Activated naive CD8-positive, alpha-beta T cell treated with anti-CD3 and anti-CD28 coated beads, Interleukin-2, amount 50 U/mL, for 24 hours (primary cell): Measurements from ENCODE around the gene DLGAP4.
A peak's percentile ranks its signal among the peaks of the same experiment; 100 is the strongest.

Experiments used
- ATAC-seq: fragments of 150-1000 bp; cut with Tn5 transposase; one replicate; pipeline ENCODE4 v1.10.0; 2021
- DNase-seq: peaks from one replicate; pipeline ENCODE4 v3.0.0; 2021
- H3K27ac Mint-ChIP-seq: one replicate; pipeline ENCODE4 v1.8.0; 2021; ENCODE audit warnings: mild to moderate bottlenecking, mixed read lengths
- H3K27me3 Mint-ChIP-seq: one replicate; pipeline ENCODE4 v1.8.0; 2021; ENCODE audit warnings: mixed read lengths
- H3K36me3 Mint-ChIP-seq: one replicate; pipeline ENCODE4 v1.8.0; 2021; ENCODE audit warnings: low read depth, mixed read lengths
- H3K4me1 Mint-ChIP-seq: one replicate; pipeline ENCODE4 v1.8.0; 2021; ENCODE audit warnings: mixed read lengths
- H3K4me3 Mint-ChIP-seq: one replicate; pipeline ENCODE4 v1.8.0; 2021; ENCODE audit warnings: mild to moderate bottlenecking, moderate library complexity, mixed read lengths
- H3K9me3 Mint-ChIP-seq: one replicate; pipeline ENCODE4 v1.8.0; 2021; ENCODE audit warnings: mixed read lengths

DLGAP4 gene

DNA sequence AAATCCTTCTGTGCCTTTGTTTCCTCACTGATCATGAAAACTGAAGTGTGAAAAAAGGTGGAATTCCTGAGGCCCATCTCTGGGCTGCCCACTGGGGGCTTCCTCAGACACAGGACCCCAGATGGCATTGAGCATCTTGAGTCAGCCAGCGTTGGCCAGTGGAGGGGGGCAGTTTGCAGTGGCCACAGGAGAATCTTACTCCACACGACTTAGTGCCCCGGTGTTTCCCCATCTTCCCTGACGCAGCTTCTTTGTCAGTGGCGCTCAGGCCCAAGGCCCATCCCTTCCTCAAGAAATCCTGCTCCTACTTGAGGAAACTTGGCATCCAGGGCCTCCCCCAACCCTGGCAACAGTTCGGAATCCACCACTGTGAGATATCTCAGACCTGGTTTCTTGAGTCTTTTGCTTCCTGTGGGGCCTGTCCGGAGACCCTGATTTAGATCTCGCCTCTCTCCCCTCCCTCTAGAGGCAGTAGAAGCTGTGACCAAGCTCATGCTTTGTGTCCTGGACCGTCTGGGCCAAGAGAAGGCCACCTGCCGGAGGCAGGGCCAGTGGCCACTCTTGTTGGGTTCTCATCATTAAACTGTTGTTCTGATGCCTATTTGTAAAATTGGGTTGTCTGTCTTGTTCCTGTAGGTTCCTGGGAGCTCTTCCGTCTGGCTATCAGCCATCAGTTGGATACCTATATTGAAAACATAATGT lies 20.2 kb upstream of the DLGAP4 start:
- Mint-ChIP-seq H3K36me3 (no peaks in the 10 kb centered on the region), H3K4me1 (no peaks in the 10 kb centered on the region), H3K9me3 (no peaks in the 10 kb centered on the region)

DNA sequence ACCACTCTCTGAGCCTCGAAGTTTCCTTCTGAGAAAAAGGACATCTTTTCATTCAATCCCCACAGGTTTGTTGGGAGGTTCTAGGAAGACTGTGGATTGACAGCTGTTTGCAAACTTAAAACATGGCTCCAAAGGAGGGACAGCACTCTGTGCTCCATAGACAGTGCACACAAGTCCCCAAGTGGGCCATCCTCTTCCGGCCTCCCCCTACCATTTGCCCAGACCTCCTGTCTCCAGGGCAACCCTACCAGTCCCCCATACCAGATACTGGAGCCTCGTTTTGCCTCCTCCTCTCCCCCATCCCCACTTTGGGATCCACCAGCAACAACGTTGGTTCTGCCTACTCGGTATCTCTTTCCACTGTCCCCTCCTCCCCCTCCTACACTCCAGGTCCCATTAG lies 8.5 kb upstream of the DLGAP4 start:
- H3K27ac Mint-ChIP-seq: no peak overlapping the region
- no peak for DNase-seq
- H3K27me3 Mint-ChIP-seq: peaks cover 61% of the 10 kb centered on the region
- H3K9me3 Mint-ChIP-seq: no peaks in the 10 kb centered on the region
- ATAC-seq: no peak
- H3K4me3 Mint-ChIP-seq: no peak overlapping the region
- no peaks in the 10 kb centered on the region for H3K4me1 Mint-ChIP-seq
- no peaks in the 10 kb centered on the region for H3K36me3 Mint-ChIP-seq

More for the DNA sequence above, 20.2 kb upstream of the DLGAP4 start:
- Mint-ChIP-seq H3K27ac (no peak overlapping the region), H3K4me3 (no peak overlapping the region), H3K27me3 (peaks cover 17% of the 10 kb centered on the region)
- no peak for ATAC-seq
- no peak for DNase-seq

DNA sequence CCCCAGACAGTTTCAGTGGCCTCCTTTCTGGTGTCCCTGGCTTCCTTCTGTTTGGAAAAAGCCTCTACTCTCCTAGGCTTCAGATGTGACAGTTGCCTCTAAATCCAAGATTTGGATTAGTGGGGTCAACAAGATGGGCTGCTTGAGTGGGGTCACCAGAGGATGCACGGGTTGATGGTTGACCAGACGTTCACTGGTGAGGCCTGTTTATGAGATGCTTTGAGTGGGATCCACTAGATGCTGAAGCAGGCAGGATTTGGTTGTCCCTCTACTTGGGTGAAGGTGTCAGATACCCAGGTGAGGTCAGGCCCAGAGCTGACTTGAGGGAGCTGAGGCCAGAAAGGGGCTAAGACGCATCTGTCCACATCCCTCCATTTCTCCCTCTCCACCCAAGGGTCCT lies 8.1 kb upstream of the DLGAP4 start:
- DNase-seq (no peak), ATAC-seq (no peak)
- Mint-ChIP-seq H3K4me1 (no peaks in the 10 kb centered on the region), H3K9me3 (no peaks in the 10 kb centered on the region), H3K36me3 (no peaks in the 10 kb centered on the region), H3K27ac (no peak overlapping the region), H3K4me3 (no peak overlapping the region), H3K27me3 (peaks cover 62% of the 10 kb centered on the region)

DNA sequence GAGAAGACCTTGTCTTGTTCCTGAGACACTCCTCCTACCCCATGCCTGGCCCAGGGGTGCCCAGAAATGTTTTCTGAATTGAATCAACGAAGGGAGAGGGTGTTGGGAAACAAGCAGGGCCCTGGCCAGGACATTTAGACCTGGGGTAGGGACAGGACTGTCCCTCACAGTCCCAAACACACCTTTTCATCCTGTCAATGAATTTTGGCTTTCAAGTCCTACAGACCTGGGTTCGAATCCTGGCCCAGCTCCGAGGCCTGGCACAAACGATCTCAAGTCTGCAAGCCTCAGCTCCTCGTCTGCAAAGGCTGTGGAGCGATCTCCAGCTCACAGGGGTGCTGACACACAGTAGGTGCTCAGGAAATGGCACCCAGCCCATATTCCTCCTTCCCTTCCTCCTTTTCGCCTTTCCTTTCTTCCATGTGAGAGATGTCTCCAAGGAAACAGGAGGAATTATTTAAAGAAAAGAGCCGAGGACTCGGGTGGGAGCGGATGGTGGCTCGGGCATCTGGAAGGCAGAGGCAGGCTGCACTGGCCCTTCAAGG lies 7.3 kb upstream of the DLGAP4 start:
- Mint-ChIP-seq H3K36me3 (no peaks in the 10 kb centered on the region), H3K27ac (no peak overlapping the region), H3K27me3 (peaks cover 65% of the 10 kb centered on the region), H3K4me1 (no peaks in the 10 kb centered on the region), H3K9me3 (no peaks in the 10 kb centered on the region), H3K4me3 (no peak overlapping the region)
- DNase-seq (no peak), ATAC-seq (no peak)

- DNase-seq: no peak
- peaks cover 70% of the 10 kb centered on the region for H3K27me3 Mint-ChIP-seq
- H3K4me1 Mint-ChIP-seq: no peaks in the 10 kb centered on the region
- H3K9me3 Mint-ChIP-seq: no peaks in the 10 kb centered on the region
- no peaks in the 10 kb centered on the region for H3K36me3 Mint-ChIP-seq
- ATAC-seq: no peak
- H3K27ac Mint-ChIP-seq: no peak overlapping the region
- no peak overlapping the region for H3K4me3 Mint-ChIP-seq
These were observed 6.7 kb upstream of the DLGAP4 start for GRCh38 chr20:36299459-36299858.

GRCh38 chr20:36301359-36302119 lies 4.6 kb upstream of the DLGAP4 start:
- Mint-ChIP-seq H3K4me1 (peaks cover 3% of the 10 kb centered on the region), H3K4me3 (no peak overlapping the region), H3K36me3 (no peaks in the 10 kb centered on the region), H3K9me3 (no peaks in the 10 kb centered on the region), H3K27me3 (peaks cover 68% of the 10 kb centered on the region), H3K27ac (no peak overlapping the region)
- no peak for ATAC-seq
- no peak for DNase-seq

GRCh38 chr20:36303020-36303595 lies 3.0 kb upstream of the DLGAP4 start:
- Mint-ChIP-seq H3K9me3 (no peaks in the 10 kb centered on the region), H3K4me3 (no peak overlapping the region), H3K27me3 (peaks cover 64% of the 10 kb centered on the region), H3K4me1 (peaks cover 3% of the 10 kb centered on the region), H3K27ac (no peak overlapping the region), H3K36me3 (no peaks in the 10 kb centered on the region)
- DNase-seq (no peak), ATAC-seq (no peak)

DNA sequence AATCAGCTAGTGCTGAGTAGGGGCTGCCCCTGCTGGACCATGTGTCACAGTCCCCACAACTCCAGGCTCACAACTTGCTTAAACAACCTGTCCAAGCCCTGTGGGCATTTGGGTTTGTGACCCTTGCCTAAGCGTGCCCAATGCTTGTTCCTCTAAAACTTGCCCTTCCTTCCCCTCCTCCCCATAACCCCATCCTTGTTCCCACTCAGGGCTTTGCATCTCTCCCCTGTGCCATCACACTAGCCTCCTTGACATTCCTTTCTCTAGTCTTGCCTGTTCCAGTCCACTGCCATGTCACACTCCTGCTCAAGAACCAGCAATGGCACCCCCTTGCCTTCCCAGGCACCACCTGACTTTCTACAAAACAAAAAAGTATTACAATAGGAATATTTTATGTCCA lies 2.3 kb upstream of the DLGAP4 start:
- H3K4me1 Mint-ChIP-seq: peaks cover 3% of the 10 kb centered on the region
- DNase-seq (no peak), ATAC-seq (no peak)
- no peaks in the 10 kb centered on the region for H3K36me3 Mint-ChIP-seq
- peaks cover 64% of the 10 kb centered on the region for H3K27me3 Mint-ChIP-seq
- no peaks in the 10 kb centered on the region for H3K9me3 Mint-ChIP-seq
- H3K4me3 Mint-ChIP-seq: no peak overlapping the region
- no peak overlapping the region for H3K27ac Mint-ChIP-seq

DNA sequence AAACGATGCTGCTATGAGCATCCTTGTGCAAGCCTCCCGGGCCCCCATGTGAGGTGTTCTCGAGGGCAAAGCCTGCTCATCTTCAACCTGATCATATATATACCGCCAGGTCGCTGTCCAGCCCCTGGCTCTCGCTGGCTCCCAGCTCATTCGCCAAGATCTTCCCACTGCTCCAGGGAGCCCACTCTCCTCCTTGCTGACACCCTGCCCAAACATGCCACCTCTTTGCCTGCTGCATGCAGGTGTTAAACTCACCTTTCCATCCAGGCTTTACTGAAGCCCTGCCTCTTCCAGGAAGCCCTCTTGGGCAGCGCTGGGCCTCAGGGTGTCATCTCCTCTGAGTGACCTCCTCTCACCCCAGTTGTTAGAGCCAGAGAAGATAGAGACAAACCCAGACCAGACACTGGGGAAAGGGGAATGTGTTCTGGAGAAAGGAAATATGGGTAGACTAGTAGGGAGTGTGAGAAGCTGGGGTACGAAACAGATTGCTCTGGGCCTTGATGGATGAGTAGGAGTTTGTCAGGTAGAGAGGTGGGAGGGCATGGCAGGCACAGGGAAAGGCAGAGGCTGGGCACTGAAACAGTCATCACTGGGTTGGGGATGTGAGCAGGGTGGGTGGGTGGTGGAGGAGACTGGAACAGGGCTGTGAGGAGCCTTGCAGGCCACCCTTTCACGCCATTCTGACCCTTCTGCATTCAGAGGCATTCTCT lies 1.2 kb upstream of the DLGAP4 start:
- H3K4me1 Mint-ChIP-seq: peaks cover 3% of the 10 kb centered on the region
- H3K27ac Mint-ChIP-seq: no peak overlapping the region
- ATAC-seq (no peak), DNase-seq (no peak)
- H3K4me3 Mint-ChIP-seq: peak overlapping the region; percentile 65
- H3K27me3 Mint-ChIP-seq: peaks cover 65% of the 10 kb centered on the region
- no peaks in the 10 kb centered on the region for H3K36me3 Mint-ChIP-seq
- no peaks in the 10 kb centered on the region for H3K9me3 Mint-ChIP-seq

GRCh38 chr20:36306553-36307411 lies 643 bp downstream of the DLGAP4 start:
- Mint-ChIP-seq H3K9me3 (no peaks in the 10 kb centered on the region), H3K27ac (no peak overlapping the region), H3K4me3 (no peak overlapping the region), H3K4me1 (peaks cover 3% of the 10 kb centered on the region), H3K27me3 (peaks cover 70% of the 10 kb centered on the region), H3K36me3 (no peaks in the 10 kb centered on the region)
- ATAC-seq (no peak), DNase-seq (no peak)

- DNase-seq (no peak), ATAC-seq (no peak)
- Mint-ChIP-seq H3K36me3 (no peaks in the 10 kb centered on the region), H3K27me3 (peaks cover 62% of the 10 kb centered on the region), H3K9me3 (no peaks in the 10 kb centered on the region), H3K27ac (no peak overlapping the region), H3K4me3 (no peak overlapping the region), H3K4me1 (peaks cover 3% of the 10 kb centered on the region)
These were observed 1.5 kb downstream of the DLGAP4 start for GRCh38 chr20:36307412-36308325.

DNA sequence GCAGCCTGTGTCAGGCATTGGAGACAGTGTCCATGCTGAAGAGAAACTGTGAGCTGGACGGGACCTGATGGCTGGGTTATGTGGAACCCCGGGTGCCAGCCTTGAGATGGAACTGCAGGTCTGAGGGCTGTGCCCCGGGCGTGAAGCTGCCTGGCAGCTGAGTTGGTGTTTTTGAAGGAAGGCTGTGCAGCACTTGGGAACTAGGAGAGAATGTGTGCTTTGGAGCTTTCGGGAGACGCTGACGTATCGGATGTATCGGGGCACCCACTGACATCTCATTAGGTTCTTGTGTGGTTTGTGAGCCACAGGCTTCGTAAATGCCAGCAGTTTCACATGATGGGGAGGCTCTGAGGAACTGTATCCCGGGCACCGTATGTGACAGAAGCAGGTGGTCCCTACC lies 2.2 kb downstream of the DLGAP4 start:
- no peaks in the 10 kb centered on the region for H3K9me3 Mint-ChIP-seq
- H3K27ac Mint-ChIP-seq: no peak overlapping the region
- no peak overlapping the region for H3K4me3 Mint-ChIP-seq
- no peaks in the 10 kb centered on the region for H3K36me3 Mint-ChIP-seq
- peaks cover 3% of the 10 kb centered on the region for H3K4me1 Mint-ChIP-seq
- DNase-seq (no peak), ATAC-seq (no peak)
- peaks cover 58% of the 10 kb centered on the region for H3K27me3 Mint-ChIP-seq

DNA sequence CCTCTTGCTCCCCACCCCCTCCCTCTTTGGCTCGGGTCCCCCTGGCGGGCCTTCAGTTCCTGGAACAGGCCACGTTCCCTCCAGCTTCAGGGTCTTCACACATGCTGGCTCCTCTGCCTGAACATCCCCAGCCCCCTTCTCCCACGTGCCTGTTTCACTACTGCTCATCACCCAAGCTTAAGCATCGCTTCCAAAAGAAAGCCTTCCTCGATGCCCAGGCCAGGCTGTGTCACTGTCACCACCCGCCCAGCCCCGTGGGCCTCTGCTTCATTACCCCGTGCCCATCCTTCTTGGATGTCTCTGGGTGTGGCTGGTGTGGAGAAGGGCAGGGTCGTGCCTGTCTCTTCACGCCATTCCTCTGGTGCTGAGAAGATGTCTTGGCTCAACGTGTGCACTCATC lies 2.8 kb downstream of the DLGAP4 start:
- Mint-ChIP-seq H3K4me3 (no peak overlapping the region), H3K9me3 (no peaks in the 10 kb centered on the region), H3K36me3 (no peaks in the 10 kb centered on the region), H3K4me1 (peaks cover 3% of the 10 kb centered on the region), H3K27me3 (peaks cover 51% of the 10 kb centered on the region), H3K27ac (no peak overlapping the region)
- DNase-seq: no peak
- no peak for ATAC-seq
